GM21381 (cell line): ENCODE results near the gene TMEM80.
"Not testable (repeated sequence)": the region's sequence is repeated elsewhere in the genome, so short reads cannot be mapped to it uniquely, and the experiment has no call there.

ENCODE experiments used
- ATAC-seq: cut with Tn5 transposase; IDR thresholded peaks from one replicate; pipeline ENCODE4 v1.9.1; 2021; ENCODE audit warnings: mild to moderate bottlenecking, moderate library complexity; ENCODE audit not compliant: unreplicated experiment

Gene TMEM80

GRCh38 chr11:720642-721246, 25.1 kb downstream of the TMEM80 start:
- ATAC-seq, result no peak

DNA sequence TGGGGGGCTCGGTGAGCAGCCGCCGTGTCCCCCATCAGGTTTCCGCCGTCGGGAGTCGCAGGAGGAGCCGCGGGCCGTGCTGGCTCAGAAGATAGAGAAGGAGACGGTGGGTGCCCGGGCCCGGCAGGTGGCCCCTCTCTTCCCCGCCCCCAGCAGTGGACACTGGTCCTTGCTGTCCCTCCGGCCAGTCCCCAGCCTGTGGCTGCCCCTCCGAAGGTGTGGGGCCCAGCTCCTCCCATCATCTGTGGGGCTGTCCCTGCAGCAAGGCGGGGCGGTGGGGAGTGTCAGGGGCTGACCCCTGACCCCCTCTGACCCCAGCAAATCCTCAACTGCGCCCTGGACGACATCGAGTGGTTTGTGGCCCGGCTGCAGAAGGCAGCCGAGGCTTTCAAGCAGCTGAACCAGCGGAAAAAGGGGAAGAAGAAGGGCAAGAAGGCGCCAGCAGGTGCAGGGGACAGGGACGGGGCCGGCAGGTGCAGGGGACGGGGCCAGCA, 25.7 kb downstream of the TMEM80 start:
- ATAC-seq, result no peak

DNA sequence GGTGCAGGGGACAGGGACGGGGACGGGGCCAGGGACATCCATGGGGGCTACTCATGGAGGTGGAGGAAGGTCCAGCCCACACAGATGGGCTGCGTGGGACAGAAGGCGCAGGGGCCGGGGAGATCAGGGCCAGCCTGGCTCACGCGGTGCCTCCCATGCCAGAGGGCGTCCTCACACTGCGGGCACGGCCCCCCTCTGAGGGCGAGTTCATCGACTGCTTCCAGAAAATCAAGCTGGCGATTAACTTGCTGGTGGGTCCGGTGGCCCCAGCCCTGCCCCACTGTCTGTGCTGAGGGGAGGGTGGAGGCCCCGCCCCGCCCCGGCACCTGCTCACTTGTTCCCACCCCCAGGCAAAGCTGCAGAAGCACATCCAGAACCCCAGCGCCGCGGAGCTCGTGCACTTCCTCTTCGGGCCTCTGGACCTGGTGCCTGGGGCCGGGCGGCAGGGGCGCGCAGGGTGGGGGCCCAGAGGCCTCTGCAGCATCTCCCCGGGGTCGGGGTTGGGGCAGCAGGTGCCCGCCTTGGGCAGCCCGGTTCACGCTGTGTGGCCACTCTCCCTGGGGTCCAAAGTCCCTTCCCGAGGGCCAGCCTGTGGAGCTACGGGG, 26.2 kb downstream of the TMEM80 start:
- no peak for ATAC-seq

- ATAC-seq, result no peak
Measured at GRCh38 chr11:722346-722811, 26.8 kb downstream of the TMEM80 start.

- ATAC-seq, result no peak
Measured at GRCh38 chr11:723120-723883, 27.7 kb downstream of the TMEM80 start.

GRCh38 chr11:724049-724777, 28.6 kb downstream of the TMEM80 start:
- no peak for ATAC-seq

DNA sequence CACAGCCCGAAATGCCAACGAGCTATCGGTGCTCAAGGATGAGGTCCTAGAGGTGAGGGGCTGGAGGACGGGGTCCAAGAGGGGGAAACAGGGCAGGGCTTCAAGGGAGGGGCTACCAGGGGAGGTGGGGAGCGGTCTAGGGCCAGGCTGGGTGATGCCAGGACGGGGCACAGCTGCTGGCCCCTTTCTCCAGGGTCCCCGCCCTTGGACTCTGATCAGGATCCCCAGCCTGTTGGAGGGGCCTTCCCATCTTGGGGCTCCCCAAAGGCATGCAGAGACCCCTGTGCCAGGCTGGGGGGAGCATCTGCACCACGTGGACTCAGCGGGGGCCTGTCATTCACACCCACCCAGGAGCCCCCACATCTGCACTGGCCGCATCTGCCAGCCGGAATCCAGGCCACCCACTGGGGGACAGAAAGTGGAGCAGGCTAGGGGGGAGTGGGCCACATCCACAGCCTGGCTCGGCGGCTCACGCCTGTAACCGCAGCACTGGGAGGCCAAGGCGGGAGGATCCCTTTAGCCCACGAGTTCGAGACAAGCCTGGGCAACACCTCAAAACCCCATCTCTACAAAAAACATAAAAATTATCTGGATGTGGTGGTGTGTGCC, 29.3 kb downstream of the TMEM80 start:
- no peak for ATAC-seq

DNA sequence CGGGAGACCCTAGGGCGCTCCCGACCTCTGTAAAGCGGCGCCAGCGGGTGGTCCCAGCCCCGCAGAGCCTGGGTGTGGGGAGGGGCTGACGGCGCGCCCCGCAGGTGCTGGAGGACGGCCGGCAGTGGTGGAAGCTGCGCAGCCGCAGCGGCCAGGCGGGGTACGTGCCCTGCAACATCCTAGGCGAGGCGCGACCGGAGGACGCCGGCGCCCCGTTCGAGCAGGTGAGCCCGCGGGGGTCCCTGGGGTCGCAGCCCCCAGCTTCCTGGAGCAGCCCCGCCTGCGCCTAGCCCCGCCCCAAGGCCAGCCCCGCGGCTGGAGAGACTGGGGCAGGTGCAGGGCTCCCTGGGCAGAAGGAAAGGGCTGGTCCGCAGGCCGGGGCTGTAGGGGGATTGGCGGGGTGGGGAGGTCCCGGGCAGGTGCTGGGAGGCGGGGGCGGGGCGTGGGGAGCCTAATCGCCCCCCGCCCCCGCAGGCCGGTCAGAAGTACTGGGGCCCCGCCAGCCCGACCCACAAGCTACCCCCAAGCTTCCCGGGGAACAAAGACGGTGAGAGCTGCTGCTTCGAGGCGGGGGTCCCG, 30.1 kb downstream of the TMEM80 start:
- no peak for ATAC-seq

GRCh38 chr11:726278-727220, 30.9 kb downstream of the TMEM80 start:
- peak; percentile 30 for ATAC-seq

DNA sequence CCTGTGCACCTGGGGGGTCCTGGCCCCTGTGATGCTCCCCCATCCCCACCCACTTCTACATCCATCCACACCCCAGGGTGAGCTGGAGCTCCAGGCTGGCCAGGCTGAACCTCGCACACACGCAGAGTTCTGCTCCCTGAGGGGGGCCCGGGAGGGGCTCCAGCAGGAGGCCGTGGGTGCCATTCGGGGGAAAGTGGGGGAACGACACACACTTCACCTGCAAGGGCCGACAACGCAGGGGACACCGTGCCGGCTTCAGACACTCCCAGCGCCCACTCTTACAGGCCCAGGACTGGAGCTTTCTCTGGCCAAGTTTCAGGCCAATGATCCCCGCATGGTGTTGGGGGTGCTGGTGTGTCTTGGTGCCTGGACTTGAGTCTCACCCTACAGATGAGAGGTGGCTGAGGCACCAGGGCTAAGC, 31.7 kb downstream of the TMEM80 start:
- no peak for ATAC-seq

DNA sequence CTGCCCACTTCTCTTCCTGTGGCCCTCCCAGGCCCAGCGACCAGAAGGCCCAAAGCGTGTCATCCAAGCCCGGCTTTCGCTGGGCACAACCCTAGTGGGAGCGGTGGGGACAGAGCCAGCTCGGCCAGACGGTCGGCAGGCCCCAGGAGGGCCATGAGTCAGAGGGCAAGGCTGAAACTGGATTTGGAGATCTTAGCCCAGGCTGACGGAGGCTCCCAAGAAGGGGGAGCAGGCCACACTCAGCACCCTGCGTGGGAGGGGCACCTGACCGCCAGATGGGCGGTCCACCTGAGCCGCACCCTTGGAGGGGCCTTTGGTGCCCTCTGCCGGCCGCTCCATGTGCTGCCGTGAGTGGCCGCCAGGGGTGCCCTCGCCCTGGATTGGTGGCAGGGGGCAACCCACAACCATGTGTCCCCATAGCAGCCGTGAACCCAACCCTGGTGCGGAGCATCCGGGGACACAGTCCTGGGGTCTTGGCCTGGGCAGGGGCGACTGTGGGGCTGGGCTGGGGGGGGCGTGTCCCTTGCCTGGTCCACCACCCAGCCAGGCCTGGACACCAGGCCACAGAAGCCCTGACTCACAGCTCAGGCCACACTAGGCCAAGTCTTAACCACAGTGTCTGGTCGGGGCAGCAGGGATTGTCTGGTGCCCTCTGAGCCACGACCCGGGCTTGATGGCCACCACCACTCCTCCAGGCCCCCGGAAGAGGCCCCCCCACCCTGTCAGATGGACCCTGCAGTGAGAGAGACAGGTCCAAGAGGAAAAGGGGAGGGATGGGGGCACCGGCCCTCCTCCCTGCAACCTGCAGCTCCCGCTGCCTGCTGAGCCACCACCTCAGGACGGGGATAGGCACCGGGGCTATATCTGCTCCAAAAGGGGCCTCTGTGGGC, 32.5 kb downstream of the TMEM80 start:
- ATAC-seq, result peak; percentile 37

GRCh38 chr11:728901-729491, 33.4 kb downstream of the TMEM80 start:
- ATAC-seq, result no peak

GRCh38 chr11:729492-730074, 34.0 kb downstream of the TMEM80 start:
- no peak for ATAC-seq

- no peak for ATAC-seq
Measured at GRCh38 chr11:733072-733471, 37.5 kb downstream of the TMEM80 start.

- not testable (repeated sequence) for ATAC-seq
Measured at GRCh38 chr11:734541-734940, 38.9 kb downstream of the TMEM80 start.

DNA sequence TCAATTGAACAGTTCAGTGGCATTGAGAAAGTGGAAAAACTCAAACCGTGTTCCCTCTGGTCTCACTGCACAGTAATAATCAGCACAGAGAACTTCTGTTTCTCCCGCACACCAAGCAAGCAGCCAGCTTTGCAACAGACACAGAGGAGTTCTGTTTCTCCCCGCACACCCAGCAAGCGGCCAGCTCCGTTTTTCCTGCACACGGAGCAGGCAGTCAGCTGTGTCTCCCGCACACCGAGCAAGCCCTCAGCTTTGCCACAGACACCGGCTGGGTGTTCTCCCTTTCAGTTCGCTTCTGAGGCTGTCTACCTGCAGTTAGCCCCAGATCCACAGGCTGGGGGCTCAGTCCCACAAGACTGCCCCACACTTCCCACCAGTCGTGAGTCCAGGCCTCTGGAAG, 41.8 kb downstream of the TMEM80 start:
- no peak for ATAC-seq

DNA sequence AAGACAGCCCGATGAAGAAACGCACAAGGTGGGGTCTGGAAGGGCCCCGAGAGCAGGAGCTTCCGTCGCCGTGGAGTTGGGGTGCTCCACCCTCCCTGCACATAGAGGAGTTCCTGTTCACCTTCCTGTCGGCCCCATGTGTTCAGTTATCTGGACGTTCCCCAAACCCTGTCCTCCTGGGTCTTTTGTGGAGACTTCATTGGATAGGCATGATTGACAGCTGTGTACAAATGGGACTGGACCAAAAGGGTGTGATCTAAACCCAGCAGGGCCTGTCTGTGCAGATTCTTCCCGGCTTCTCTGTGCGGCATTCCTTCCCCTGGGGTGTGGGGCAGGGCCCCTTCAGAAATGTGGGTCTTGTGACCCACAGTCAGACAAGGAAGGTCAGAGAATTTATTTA, 42.3 kb downstream of the TMEM80 start:
- ATAC-seq, result not testable (repeated sequence)

GRCh38 chr11:742156-742546, 46.5 kb downstream of the TMEM80 start:
- ATAC-seq, result no peak
